HG03066 (cell line): Measurements from ENCODE around the gene KRTAP22-2.

Experiments
- ATAC-seq: cut with Tn5 transposase; IDR thresholded peaks from one replicate; pipeline ENCODE4 v1.9.1; 2021; ENCODE audit warnings: low read depth; ENCODE audit not compliant: unreplicated experiment

The KRTAP22-2 gene

GRCh38 chr21:30590297-30590696, at the start of gene KRTAP22-2:
Gene KRTAP22-2 (minus strand): TSS chr21:30590397.
- ATAC-seq: no peak

GRCh38 chr21:30638686-30639085, 48.5 kb upstream of the KRTAP22-2 start:
- ATAC-seq: no peak

GRCh38 chr21:30634906-30635305, 44.7 kb upstream of the KRTAP22-2 start, which contains the start of gene KRTAP20-2:
Gene KRTAP20-2 (plus strand): TSS chr21:30635206. CDS start chr21:30635264, 58 bp downstream.
- no peak for ATAC-seq

GRCh38 chr21:30629200-30629599, 39.0 kb upstream of the KRTAP22-2 start:
- ATAC-seq: no peak

GRCh38 chr21:30628109-30628508, 37.9 kb upstream of the KRTAP22-2 start:
- no peak for ATAC-seq

- no peak for ATAC-seq
Measured at GRCh38 chr21:30625449-30626165, 35.4 kb upstream of the KRTAP22-2 start.

- ATAC-seq: no peak
Measured at GRCh38 chr21:30623362-30623761, 33.2 kb upstream of the KRTAP22-2 start.

- ATAC-seq: no peak
Measured at GRCh38 chr21:30620522-30620921, 30.3 kb upstream of the KRTAP22-2 start, which contains the start of gene KRTAP20-4. Gene KRTAP20-4 (plus strand): TSS chr21:30620627.

GRCh38 chr21:30620080-30620479, 29.9 kb upstream of the KRTAP22-2 start:
- no peak for ATAC-seq

- ATAC-seq: no peak
Measured at GRCh38 chr21:30616125-30616524, 25.9 kb upstream of the KRTAP22-2 start, which contains the start of gene KRTAP20-1. Gene KRTAP20-1 (plus strand): TSS chr21:30616425. CDS start chr21:30616455, 30 bp downstream.

GRCh38 chr21:30615199-30615598, 25.0 kb upstream of the KRTAP22-2 start:
- no peak for ATAC-seq

- ATAC-seq: no peak
Measured at GRCh38 chr21:30613836-30614235, 23.6 kb upstream of the KRTAP22-2 start, which contains the start of gene KRTAP6-1. Gene KRTAP6-1 (minus strand): TSS chr21:30613930. CDS start chr21:30613904, 26 bp downstream.

GRCh38 chr21:30612132-30612531, 21.9 kb upstream of the KRTAP22-2 start:
- no peak for ATAC-seq

- no peak for ATAC-seq
Measured at GRCh38 chr21:30605968-30606367, 15.8 kb upstream of the KRTAP22-2 start.

GRCh38 chr21:30600787-30601186, 10.6 kb upstream of the KRTAP22-2 start, which contains the start of gene KRTAP22-1:
Gene KRTAP22-1 (plus strand): TSS chr21:30601087.
- ATAC-seq: no peak

GRCh38 chr21:30598802-30599201, 8.6 kb upstream of the KRTAP22-2 start, which contains the start of gene KRTAP6-2:
Gene KRTAP6-2 (minus strand): TSS chr21:30598902. CDS start chr21:30598874, 28 bp downstream.
- ATAC-seq: no peak

- no peak for ATAC-seq
Measured at GRCh38 chr21:30592140-30592539, 1.9 kb upstream of the KRTAP22-2 start, which contains the start of gene KRTAP6-3. Gene KRTAP6-3 (plus strand): TSS chr21:30592440. CDS start chr21:30592446, 6 bp downstream.

GRCh38 chr21:30582870-30583269, 7.3 kb downstream of the KRTAP22-2 start:
- no peak for ATAC-seq

- ATAC-seq: no peak
Measured at GRCh38 chr21:30580132-30580531, 10.1 kb downstream of the KRTAP22-2 start.

- no peak for ATAC-seq
Measured at GRCh38 chr21:30579346-30579745, 10.9 kb downstream of the KRTAP22-2 start.

GRCh38 chr21:30577766-30578165, 12.4 kb downstream of the KRTAP22-2 start:
- ATAC-seq: no peak

GRCh38 chr21:30567617-30568016, 22.6 kb downstream of the KRTAP22-2 start:
- no peak for ATAC-seq
